Urinary bladder (tissue), 4 donors: ENCODE measurements around the gene LHX2. TPM values are rescaled to one million over a fixed set of nuclear protein-coding genes. Genes with fewer than 3 reads are reported as not detected.
"Not testable (repeated sequence)": the region's sequence is repeated elsewhere in the genome, so short reads cannot be mapped to it uniquely, and the experiment has no call there.

Experiments
- DNase-seq: peaks from one replicate; pipeline ENCODE4 v3.0.0-alpha.2; 2015; ENCODE audit errors: extremely low spot score
- H3K27ac ChIP-seq: one replicate; pipeline ENCODE4 v1.5.1; 2013; ENCODE audit warnings: low read depth, mild to moderate bottlenecking, moderate library complexity
- H3K36me3 ChIP-seq: one replicate; pipeline ENCODE4 v1.6.1; 2013; ENCODE audit warnings: mild to moderate bottlenecking, moderate library complexity; ENCODE audit not compliant: insufficient read depth
- H3K4me1 ChIP-seq: one replicate; pipeline ENCODE4 v1.6.1; 2013; ENCODE audit warnings: mild to moderate bottlenecking, moderate library complexity; ENCODE audit not compliant: insufficient read depth
- H3K4me3 ChIP-seq: one replicate; pipeline ENCODE4 v1.5.1; 2013; ENCODE audit warnings: low read depth, low read length
- WGBS: extraction: QIAGEN DNeasy Blood & Tissue Kit; methylation state at CpG from one replicate; pipeline ENCODE4 v1.1.7; 2013; 5-methylcytosine and 5-hydroxymethylcytosine counted together
- polyA plus RNA-seq: library from polyadenylated mRNA; stranded (reverse); fragments of 200-250 nt; gene quantifications from one replicate; pipeline ENCODE4 v1.2.3, GENCODE V29; 2013
- total RNA-seq: library from RNA; depleted of rRNA; stranded (reverse); fragments of >200 nt; gene quantifications from one replicate; pipeline ENCODE4 v1.2.3, GENCODE V29; 2014
- donor health status: healthy with polysubstance abuse.
- donor health status: healthy.

LHX2 gene
- total and polyA plus RNA-seq, 2 donors = not detected

DNA sequence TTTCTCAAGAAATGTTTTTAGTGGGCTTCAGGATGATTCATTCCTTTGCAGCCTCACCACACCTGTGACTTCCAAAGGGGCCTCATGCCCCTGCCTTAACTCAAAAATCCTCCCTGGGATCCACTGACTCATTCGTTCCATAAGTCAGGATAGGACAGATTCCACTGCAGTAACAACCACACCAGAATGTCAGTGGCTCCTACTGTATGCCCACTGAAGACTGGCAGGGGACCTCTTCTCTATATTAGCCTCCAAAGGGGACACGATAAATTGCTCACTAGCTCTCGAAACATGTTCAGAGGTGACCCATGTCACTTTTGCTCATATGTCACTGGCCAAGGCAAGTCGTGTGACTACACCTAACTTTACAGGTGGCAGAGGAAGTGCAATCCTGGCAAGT is 25.7 kb upstream of the LHX2 start:
- Histone ChIP-seq H3K27ac (no peak overlapping the region), H3K4me3 (no peak overlapping the region), H3K36me3 (no peaks in the 10 kb centered on the region), H3K4me1 (no peaks in the 10 kb centered on the region)
- no peak for DNase-seq
- 78% methylated on average over 4 of the region's 4 CpGs for WGBS

DNA sequence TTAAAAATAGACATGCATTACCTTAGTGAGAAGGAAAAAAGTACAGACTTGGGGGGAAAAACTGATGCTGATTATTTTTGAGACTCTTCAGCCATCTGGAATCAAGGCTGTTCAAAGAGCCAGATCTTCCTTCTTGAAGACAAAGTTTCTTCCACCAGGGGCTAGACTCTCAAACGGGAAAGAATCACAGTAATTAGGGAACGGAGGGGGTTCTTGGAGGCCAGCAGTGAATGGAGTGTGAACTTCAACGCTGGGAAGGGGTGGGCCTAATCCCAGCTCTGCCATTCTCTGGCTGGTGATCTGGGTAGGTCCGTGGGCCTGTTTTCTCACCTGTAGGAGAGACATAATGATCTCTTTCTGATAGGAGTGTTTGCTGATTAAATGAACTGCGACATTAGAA is 21.1 kb upstream of the LHX2 start:
- no peak for DNase-seq
- WGBS = 35% methylated on average over 5 of the region's 5 CpGs
- Histone ChIP-seq H3K36me3 (no peaks in the 10 kb centered on the region), H3K27ac (no peak overlapping the region), H3K4me3 (no peak overlapping the region), H3K4me1 (no peaks in the 10 kb centered on the region)

DNA sequence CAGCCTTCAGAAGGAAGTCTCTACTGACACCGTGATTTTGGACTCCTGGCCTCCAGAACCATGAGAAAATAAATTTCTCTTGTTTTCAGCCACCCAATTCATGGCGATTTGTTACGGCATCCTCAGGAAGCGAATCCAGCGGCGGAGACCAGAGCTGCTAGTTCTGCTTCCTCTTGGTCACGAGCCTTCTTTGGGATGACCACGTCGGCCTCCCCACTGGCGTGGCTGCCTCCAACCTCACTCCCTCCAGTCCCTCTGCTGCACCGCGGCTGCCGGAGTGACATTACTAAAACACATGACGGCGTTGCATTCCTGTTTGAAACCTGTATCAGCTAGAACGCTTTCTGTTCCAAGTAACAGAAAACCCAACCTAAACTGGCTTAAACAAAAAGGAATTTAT is 18.9 kb upstream of the LHX2 start:
- not testable (repeated sequence) for H3K27ac ChIP-seq, H3K4me1 ChIP-seq, DNase-seq, H3K4me3 ChIP-seq, H3K36me3 ChIP-seq
- whole genome bisulfite sequencing = 58% methylated on average over 11 of the region's 16 CpGs

DNA sequence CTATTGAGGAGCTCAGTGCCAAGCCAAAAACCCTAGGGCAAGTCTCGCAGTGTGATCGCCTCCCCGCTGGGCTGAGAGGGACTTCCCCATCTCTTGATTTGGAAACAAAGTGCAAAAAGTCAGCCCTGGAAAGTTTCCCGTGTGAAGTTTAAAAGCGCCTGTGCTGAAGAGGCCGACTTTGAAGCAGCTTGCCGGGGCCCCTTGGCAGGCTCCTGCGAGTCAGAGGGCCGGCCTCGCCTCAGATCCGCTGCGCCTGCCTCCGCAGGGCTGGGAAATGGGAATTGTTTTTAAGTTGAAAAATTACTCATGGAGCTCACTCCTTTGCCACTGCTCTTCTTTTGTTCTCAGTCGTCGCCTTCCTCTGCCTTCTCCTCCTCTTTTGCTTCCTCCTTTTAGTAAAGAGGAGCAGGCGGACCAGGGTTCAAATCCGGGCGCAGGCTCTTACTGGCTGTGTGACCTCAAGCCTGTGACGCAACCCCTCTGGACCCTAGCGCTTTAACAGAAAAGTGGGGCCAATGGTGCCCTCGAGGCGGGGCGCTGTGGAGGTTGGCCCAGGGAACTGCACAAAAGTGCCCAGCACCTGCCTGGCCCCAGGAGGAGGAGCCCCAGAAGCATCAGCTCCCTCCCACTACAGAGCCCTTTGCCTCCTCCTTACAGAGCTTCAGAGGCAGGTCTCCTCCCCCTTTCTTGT is 14.7 kb upstream of the LHX2 start:
- no peak for DNase-seq
- no peaks in the 10 kb centered on the region for H3K36me3 ChIP-seq
- WGBS = 8% methylated on average over 23 of the region's 23 CpGs

DNA sequence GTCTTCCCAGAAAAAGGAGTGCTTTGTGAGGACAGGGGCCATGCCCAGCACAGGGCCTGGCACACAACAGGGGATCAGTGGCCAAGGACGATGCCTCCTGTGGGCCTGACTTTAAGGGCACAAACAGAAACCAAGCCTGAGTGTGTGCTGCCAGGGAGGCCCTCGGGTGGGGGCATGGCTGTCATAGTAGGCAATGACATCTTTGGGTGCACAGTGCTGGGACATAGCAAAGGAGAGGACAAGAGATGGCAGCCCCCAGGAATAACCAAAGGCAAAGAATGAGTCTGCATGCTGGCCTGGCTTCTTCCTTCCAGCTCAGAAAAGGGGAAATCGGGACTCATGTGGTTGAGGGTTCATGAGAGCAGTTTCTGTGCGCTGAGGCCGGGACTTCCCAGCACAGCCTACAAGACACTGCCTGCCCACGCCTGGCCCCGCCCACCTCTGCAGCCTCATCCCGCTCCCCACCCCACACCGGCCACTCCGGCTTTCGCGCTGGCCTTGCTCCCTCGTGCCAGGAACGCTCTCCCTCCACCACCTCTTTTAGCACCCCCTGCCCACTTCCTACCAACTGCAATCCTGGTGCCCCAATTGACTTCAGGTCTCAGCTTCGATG is 13.8 kb upstream of the LHX2 start:
- peaks cover 1% of the 10 kb centered on the region for H3K4me1 ChIP-seq
- 7% methylated on average over 15 of the region's 15 CpGs for WGBS
- no peaks in the 10 kb centered on the region for H3K36me3 ChIP-seq
- no peak for DNase-seq
- H3K27ac ChIP-seq = no peak overlapping the region
- no peak overlapping the region for H3K4me3 ChIP-seq

More for the DNA sequence above, 14.7 kb upstream of the LHX2 start:
- Histone ChIP-seq H3K27ac (no peak overlapping the region), H3K4me3 (no peak overlapping the region), H3K4me1 (peaks cover 1% of the 10 kb centered on the region)

DNA sequence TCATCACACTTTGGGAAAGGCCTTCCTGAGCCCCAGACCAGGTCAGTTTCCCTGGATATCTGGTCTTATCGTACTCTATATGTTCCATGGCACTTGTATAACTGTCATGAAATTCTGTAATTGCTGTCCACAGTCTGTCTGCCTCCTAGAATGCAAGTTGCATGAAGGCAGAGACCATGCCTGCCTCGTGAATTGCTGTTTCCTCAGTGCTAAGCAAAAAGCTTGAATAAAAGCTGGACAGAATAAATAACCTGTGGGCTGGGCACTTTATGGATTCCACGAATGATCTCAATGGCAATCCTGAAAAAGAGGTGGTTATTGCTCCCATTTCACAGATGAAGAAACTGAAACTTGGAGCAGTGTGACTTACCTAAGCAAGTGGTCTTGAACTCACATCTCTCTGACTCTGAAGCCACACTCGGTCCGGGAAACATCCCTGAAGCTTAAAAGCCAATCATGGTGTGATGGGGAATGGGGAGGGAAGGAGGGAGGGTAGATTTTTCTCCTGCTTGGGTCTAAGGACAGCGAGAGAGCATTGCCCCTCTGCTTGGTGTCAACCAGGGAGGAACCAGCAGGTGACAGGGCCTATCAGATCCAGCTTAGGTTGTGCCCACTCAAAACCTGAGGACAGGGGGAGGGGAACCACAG is 13.2 kb upstream of the LHX2 start:
- WGBS = 33% methylated on average over 6 of the region's 6 CpGs
- Histone ChIP-seq H3K4me1 (peaks cover 1% of the 10 kb centered on the region), H3K4me3 (no peak overlapping the region), H3K27ac (no peak overlapping the region), H3K36me3 (no peaks in the 10 kb centered on the region)
- no peak for DNase-seq

DNA sequence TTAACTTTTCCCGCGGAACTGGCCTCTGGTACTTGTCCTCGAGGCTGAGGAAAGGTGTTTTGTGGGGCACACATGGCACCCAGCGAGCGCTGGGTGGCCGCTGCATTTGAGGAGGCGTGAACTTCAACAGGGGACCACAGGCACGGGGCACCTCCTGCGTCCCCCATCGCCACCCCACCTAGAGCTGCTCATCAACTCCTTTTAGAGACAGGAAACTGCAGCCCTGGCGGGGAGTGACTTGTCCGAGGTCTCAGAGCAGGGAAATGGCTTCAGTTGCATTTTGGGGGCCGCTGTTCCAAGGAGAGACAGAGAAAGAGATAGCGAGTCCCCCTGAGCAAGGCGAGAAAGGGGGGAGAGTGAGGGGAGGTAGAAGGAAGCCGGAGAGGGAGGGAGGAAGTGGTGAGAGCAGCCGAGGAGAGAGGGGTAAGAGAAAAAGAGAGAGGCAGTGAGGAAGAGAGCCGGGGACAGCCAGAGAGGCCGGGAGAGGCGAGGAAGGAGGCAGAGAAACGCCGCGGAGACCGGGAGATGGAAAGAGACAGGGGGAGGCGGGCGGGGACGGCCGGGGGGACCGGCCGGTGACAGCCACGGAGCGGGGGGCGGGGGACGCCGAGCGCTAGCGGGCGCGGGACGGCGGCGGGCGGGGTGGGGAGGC is 12.5 kb upstream of the LHX2 start:
- Histone ChIP-seq H3K27ac (no peak overlapping the region), H3K4me1 (peaks cover 1% of the 10 kb centered on the region), H3K4me3 (peak overlapping the region; percentile 37), H3K36me3 (no peaks in the 10 kb centered on the region)
- 3% methylated on average over 43 of the region's 43 CpGs for WGBS
- no peak for DNase-seq

DNA sequence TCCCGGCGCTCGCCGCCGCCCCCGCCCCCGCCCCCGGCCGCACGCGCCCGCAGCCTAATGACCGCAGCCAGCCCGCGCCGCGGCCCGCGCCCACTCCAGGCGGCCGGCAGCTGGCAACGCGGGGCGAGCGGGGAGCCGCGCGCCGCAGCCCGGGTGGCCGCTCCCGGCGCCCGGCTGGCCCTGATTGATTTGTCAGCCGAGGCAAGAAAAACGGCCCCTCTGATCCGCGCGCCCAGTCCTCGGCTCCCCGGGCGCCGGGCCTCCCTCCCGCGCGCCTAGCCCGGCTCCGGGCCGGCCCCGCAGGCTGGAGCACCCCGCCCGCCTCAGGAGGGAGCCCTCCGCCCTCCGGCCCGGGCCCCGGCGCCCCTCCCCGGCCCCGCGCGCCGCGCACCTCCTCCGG is 11.9 kb upstream of the LHX2 start:
- Histone ChIP-seq H3K4me1 (peaks cover 1% of the 10 kb centered on the region), H3K4me3 (peak overlapping the region; percentile 37), H3K27ac (no peak overlapping the region), H3K36me3 (no peaks in the 10 kb centered on the region)
- WGBS = under 1% methylated on average over 63 of the region's 64 CpGs
- no peak for DNase-seq

DNA sequence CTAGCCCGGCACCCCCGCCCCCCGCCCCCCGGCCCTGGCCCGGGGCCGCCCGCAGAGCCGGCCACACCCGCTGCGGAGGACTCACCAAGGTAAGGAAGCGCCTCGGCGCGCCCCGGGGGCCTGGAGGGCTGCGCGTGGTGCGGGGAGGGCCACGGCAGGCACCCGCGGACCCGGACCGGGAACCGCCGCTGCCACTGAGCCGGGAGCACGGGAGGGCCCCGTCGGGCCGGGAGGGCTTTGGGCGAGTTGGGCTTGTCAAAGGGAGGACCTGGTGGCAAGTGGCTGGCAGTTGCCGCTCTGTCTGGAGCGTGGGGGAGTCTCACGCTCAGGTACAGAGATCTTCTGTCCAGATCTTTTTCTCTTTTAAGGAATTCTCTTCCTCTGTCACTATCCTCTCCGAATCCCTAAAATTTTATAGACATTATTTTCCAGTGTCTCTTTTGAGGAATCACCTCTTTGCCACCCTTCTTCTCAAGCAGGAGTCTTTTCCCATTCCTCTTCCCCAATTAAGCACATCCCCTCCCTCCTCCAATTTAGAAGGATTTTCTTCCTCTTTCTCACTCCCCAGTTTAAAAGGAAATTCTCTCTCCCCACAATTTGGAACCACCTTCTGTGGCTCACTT is 11.3 kb upstream of the LHX2 start:
- WGBS = 1% methylated on average over 35 of the region's 35 CpGs
- Histone ChIP-seq H3K4me1 (peaks cover 1% of the 10 kb centered on the region), H3K4me3 (peak overlapping the region; percentile 37), H3K27ac (no peak overlapping the region), H3K36me3 (no peaks in the 10 kb centered on the region)
- DNase-seq = no peak

DNA sequence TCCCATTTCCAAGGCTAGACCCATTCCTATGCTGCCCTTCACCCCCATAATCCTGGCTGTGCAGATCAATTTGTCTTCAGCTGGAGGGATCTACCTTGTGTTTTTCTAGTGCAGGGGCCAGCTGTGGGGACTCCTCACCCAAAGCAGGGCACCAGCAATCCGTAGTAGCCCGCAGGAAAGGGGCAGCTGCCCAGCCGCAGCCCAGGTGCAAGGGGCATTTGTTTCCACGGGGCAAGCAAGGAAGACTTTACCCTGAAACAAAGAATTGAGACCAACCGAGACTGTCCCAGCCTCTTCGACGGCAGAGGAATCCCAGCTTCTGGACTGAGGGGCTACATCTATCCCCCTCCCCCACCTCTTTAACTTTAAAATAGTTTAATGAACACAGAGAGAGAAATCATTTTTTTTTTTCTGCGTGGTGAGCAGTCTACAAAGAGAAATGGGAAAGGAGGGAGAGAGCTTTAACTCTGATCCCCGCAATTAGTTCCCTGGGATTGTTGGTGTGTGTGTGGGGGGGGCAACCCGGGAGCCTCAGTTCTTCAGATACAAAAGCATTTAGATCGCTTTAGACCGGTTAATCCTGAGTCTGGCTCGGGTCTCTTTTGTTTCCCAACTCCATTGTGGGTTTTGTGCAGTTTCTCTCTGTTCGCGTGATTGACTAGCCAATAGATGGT is 10.6 kb upstream of the LHX2 start:
- no peak for DNase-seq
- no peaks in the 10 kb centered on the region for H3K36me3 ChIP-seq
- WGBS = 5% methylated on average over 15 of the region's 15 CpGs

DNA sequence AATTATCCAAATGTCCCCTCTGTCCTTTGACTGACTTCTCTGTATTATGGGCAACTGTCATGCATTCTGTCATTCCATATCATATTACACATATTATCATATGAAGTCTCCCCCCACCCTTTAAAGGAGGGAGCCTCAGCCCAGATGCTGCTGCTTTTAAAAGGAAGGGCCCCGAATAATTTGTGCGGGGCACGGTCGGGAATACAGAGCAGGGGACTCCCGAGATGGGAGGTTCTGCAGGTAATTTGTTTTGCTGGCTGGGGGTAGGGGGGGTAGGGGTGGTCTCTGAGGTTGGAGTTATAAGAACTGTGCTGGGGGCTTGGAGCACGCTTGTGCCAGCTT is 10.1 kb upstream of the LHX2 start:
- peaks cover 1% of the 10 kb centered on the region for H3K4me1 ChIP-seq
- no peak overlapping the region for H3K4me3 ChIP-seq
- no peak for DNase-seq
- no peaks in the 10 kb centered on the region for H3K36me3 ChIP-seq
- H3K27ac ChIP-seq = no peak overlapping the region
- 6% methylated on average over 6 of the region's 6 CpGs for WGBS

More for the DNA sequence above, 10.6 kb upstream of the LHX2 start:
- Histone ChIP-seq H3K4me3 (no peak overlapping the region), H3K27ac (no peak overlapping the region), H3K4me1 (peaks cover 1% of the 10 kb centered on the region)

DNA sequence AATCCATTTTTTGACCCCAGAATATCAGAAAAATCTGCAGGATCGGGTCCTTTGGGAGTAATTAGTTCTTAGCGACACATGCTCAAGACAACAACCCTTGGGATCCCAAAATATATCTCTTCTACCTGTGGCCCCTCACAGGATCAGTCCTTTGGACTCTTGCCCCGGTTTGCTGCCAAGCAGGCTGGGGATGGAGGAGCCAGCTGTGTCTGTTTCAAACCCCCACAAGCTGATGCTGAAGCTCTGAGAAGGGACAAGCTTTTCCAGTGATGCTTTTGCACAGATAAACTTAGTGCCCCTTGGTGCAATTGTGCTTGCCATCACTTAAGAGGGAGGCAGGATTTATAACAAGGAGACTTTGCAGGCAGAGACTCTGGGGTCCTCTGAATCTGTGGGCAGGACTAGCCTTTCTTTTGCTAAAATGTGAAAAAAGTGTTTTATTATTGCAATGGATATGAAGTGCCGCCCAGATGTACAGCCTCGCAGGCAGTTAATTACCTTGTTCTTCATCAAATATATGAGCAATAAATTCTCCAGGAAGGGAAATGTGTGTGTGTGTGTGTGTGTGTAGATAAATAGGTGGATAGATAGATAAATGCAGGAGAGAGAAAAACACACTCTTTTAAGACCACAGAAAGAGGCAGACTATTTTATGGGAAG is 9.6 kb upstream of the LHX2 start:
- DNase-seq = no peak
- WGBS = 5% methylated on average over 5 of the region's 5 CpGs
- H3K27ac ChIP-seq = no peak overlapping the region
- H3K4me3 ChIP-seq = no peak overlapping the region
- no peaks in the 10 kb centered on the region for H3K36me3 ChIP-seq
- peaks cover 1% of the 10 kb centered on the region for H3K4me1 ChIP-seq
